ENCODE measurements around the gene WNT4. TPM values are rescaled to one million over a fixed set of nuclear protein-coding genes. Genes with fewer than 3 reads are reported as not detected.
"Not testable (repeated sequence)": the region's sequence is repeated elsewhere in the genome, so short reads cannot be mapped to it uniquely, and the experiment has no call there.

The WNT4 gene
- polyA plus RNA-seq, 3 donors, result not detected

GRCh38 chr1:22093513-22093912, 49.4 kb downstream of the WNT4 start:
- Mint-ChIP-seq H3K27ac (peak overlapping the region in 1 of 7 donors; percentile 54), H3K4me1 (peaks cover 31% of the 10 kb centered on the region), H3K4me3 (no peak overlapping the region), H3K27me3 (ENCODE audit: low read depth in 3 of 3) (no peaks in the 10 kb centered on the region), H3K36me3 (peaks cover 73 to 91% of the 10 kb centered on the region in 2 donors), H3K9me3 (no peaks in the 10 kb centered on the region)
- Histone ChIP-seq H3K27me3 (ENCODE audit: control insufficient read depth in 2 of 2, insufficient read depth in 2 of 2, low read length in 2 of 2) (no peaks in the 10 kb centered on the region), H3K27ac (ENCODE audit: low read depth in 1 of 2, low read length in 2 of 2) (no peak overlapping the region), H3K79me2 (ENCODE audit: insufficient read depth, low read length) (peaks cover 91% of the 10 kb centered on the region), H3K4me2 (replicated peaks; ENCODE audit: extremely low read depth, low read length, poor library complexity, severe bottlenecking) (no peak overlapping the region), H3K4me1 (ENCODE audit: control insufficient read depth in 1 of 2, insufficient read depth in 2 of 2, low read length in 2 of 2) (peaks cover 23 to 27% of the 10 kb centered on the region in 2 donors), H3K36me3 (replicated peaks in 1 of 2; ENCODE audit: control insufficient read depth in 1 of 2, insufficient read depth in 2 of 2, low read length in 2 of 2) (peaks cover 69 to 90% of the 10 kb centered on the region in 2 donors), H3K9ac (ENCODE audit: insufficient read depth, low read length, poor library complexity, severe bottlenecking) (no peak overlapping the region), H4K20me1 (ENCODE audit: insufficient read depth, low read length) (peaks cover 100% of the 10 kb centered on the region), H3K4me3 (replicated peaks in 1 of 3; ENCODE audit: low read depth in 2 of 3, low read length in 3 of 3) (no peak overlapping the region), H3K9me3 (replicated peaks in 1 of 2; ENCODE audit: control insufficient read depth in 1 of 2, insufficient read depth in 1 of 2, low read length in 2 of 2) (no peaks in the 10 kb centered on the region), H2AFZ (ENCODE audit: insufficient read depth, low read depth, low read length, poor library complexity, severe bottlenecking) (no peak overlapping the region)
- TF ChIP-seq CTCF (IDR thresholded peaks at IDR 0.05), result no peak
- no peak for DNase-seq
- intact Hi-C loops (cut with micrococcal nuclease), result no loop called here
- WGBS (ENCODE audit: insufficient coverage), result 80% methylated on average over 1 of the region's 1 CpG

DNA sequence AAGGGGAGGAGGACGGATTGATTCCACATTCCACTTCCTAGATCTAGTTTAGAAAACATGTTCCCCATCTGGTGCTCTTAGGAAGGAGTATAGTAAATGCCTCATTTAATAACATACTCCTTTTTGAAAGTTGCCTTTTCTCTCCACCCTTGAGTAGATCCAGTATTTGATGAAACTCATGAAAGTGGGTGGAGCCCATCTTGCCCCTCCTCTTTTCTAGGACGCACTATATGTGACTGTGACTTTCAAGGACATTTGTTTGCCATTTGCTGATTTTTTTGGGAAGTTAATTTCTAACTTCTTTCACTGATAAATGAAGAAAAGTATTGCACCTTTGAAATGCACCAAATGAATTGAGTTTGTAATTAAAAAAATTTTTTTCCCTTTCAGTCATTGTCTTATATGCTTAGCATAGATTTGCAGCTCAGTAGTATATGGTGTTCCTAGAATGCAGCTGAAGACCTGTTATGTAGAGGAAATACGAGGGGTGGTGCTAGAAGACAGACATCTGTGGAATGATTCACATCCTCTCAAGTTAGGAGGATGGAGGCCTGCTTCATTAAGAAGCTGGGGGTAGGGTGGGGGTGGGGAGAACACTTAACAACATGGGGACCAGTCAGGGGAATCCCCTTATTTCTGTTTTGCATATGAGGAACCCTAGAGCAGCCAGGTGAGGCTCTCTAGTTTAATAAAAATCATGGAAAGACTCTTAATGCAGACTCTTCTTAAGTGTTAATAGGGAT, 50.7 kb downstream of the WNT4 start:
- H3K27ac ChIP-seq (ENCODE audit: low read depth in 1 of 2, low read length in 2 of 2), result peak overlapping the region in 1 of 2 donors; percentile 11
- peaks cover 41% of the 10 kb centered on the region for H3K4me1 Mint-ChIP-seq

More for the DNA sequence above, 50.7 kb downstream of the WNT4 start:
- H2AFZ ChIP-seq (ENCODE audit: insufficient read depth, low read depth, low read length, poor library complexity, severe bottlenecking); H3K4me3 Mint-ChIP-seq; H3K4me3 ChIP-seq (replicated peaks in 1 of 3; ENCODE audit: low read depth in 2 of 3, low read length in 3 of 3); H3K27me3 Mint-ChIP-seq (ENCODE audit: low read depth in 3 of 3); intact Hi-C loops (cut with micrococcal nuclease); H3K27me3 ChIP-seq (ENCODE audit: control insufficient read depth in 2 of 2, insufficient read depth in 2 of 2, low read length in 2 of 2); H3K4me2 ChIP-seq (replicated peaks; ENCODE audit: extremely low read depth, low read length, poor library complexity, severe bottlenecking); H3K9me3 ChIP-seq (replicated peaks in 1 of 2; ENCODE audit: control insufficient read depth in 1 of 2, insufficient read depth in 1 of 2, low read length in 2 of 2); H3K9ac ChIP-seq (ENCODE audit: insufficient read depth, low read length, poor library complexity, severe bottlenecking); H3K9me3 Mint-ChIP-seq: not testable (repeated sequence)
- H3K36me3 Mint-ChIP-seq, result peaks cover 72 to 90% of the 10 kb centered on the region in 2 donors
- H3K36me3 ChIP-seq (replicated peaks in 1 of 2; ENCODE audit: control insufficient read depth in 1 of 2, insufficient read depth in 2 of 2, low read length in 2 of 2), result peaks cover 69 to 90% of the 10 kb centered on the region in 2 donors
- DNase-seq, result peak; percentile 18 to 60 (median 26)
- WGBS (ENCODE audit: insufficient coverage), result 17% methylated on average over 1 of the region's 3 CpGs
- peaks cover 28 to 40% of the 10 kb centered on the region in 2 donors for H3K4me1 ChIP-seq (ENCODE audit: control insufficient read depth in 1 of 2, insufficient read depth in 2 of 2, low read length in 2 of 2)
- H3K27ac Mint-ChIP-seq, result peak overlapping the region in 3 of 7 donors; percentile 8 to 76 (median 54)
- peaks cover 100% of the 10 kb centered on the region for H4K20me1 ChIP-seq (ENCODE audit: insufficient read depth, low read length)
- H3K79me2 ChIP-seq (ENCODE audit: insufficient read depth, low read length), result peaks cover 92% of the 10 kb centered on the region
